ENCODE results near the gene CISD1. TPM values are rescaled to one million over a fixed set of nuclear protein-coding genes. Genes with fewer than 3 reads are reported as not detected.

The CISD1 gene
- total RNA-seq, 1 donor from 2014 or later = 15.1 TPM

- no peak for TF ChIP-seq CTCF (IDR thresholded peaks at IDR 0.05; ENCODE audit: unreplicated experiment)
- no peak overlapping the region for H3K4me3 Mint-ChIP-seq
- no peak for DNase-seq (ENCODE audit: low spot score in 2 of 2, unreplicated experiment in 2 of 2)
- H3K36me3 Mint-ChIP-seq = no peaks in the 10 kb centered on the region
- peaks cover 16% of the 10 kb centered on the region for H3K27me3 Mint-ChIP-seq (ENCODE audit: low read depth)
- H3K4me1 Mint-ChIP-seq = no peaks in the 10 kb centered on the region
- H3K27ac Mint-ChIP-seq = no peak overlapping the region
- no peaks in the 10 kb centered on the region for H3K9me3 Mint-ChIP-seq
Observed at GRCh38 chr10:58307676-58308075, 38.7 kb downstream of the CISD1 start.

GRCh38 chr10:58311026-58311425 lies 42.1 kb downstream of the CISD1 start:
- DNase-seq (ENCODE audit: low spot score in 2 of 2, unreplicated experiment in 2 of 2) = no peak
- peaks cover 15% of the 10 kb centered on the region for H3K27me3 Mint-ChIP-seq (ENCODE audit: low read depth)
- no peak overlapping the region for H3K27ac Mint-ChIP-seq
- no peak overlapping the region for H3K4me3 Mint-ChIP-seq
- TF ChIP-seq CTCF (IDR thresholded peaks at IDR 0.05; ENCODE audit: unreplicated experiment) = no peak
- no peaks in the 10 kb centered on the region for H3K9me3 Mint-ChIP-seq
- no peaks in the 10 kb centered on the region for H3K36me3 Mint-ChIP-seq
- H3K4me1 Mint-ChIP-seq = no peaks in the 10 kb centered on the region

GRCh38 chr10:58316874-58317273 lies 47.9 kb downstream of the CISD1 start:
- no peak for TF ChIP-seq CTCF (IDR thresholded peaks at IDR 0.05; ENCODE audit: unreplicated experiment)
- peaks cover 2% of the 10 kb centered on the region for H3K4me1 Mint-ChIP-seq
- no peak for DNase-seq (ENCODE audit: low spot score in 2 of 2, unreplicated experiment in 2 of 2)
- peaks cover 4% of the 10 kb centered on the region for H3K27me3 Mint-ChIP-seq (ENCODE audit: low read depth)
- no peaks in the 10 kb centered on the region for H3K9me3 Mint-ChIP-seq
- no peaks in the 10 kb centered on the region for H3K36me3 Mint-ChIP-seq
- no peak overlapping the region for H3K27ac Mint-ChIP-seq
- H3K4me3 Mint-ChIP-seq = no peak overlapping the region

GRCh38 chr10:58318346-58318745 lies 49.4 kb downstream of the CISD1 start:
- Mint-ChIP-seq H3K27ac (no peak overlapping the region), H3K36me3 (no peaks in the 10 kb centered on the region), H3K4me1 (peaks cover 2% of the 10 kb centered on the region), H3K27me3 (ENCODE audit: low read depth) (peaks cover 4% of the 10 kb centered on the region), H3K4me3 (no peak overlapping the region), H3K9me3 (no peaks in the 10 kb centered on the region)
- DNase-seq (ENCODE audit: low spot score in 2 of 2, unreplicated experiment in 2 of 2) = no peak
- TF ChIP-seq CTCF (IDR thresholded peaks at IDR 0.05; ENCODE audit: unreplicated experiment) = no peak

GRCh38 chr10:58319599-58319998 lies 50.6 kb downstream of the CISD1 start:
- Mint-ChIP-seq H3K4me1 (peaks cover 2% of the 10 kb centered on the region), H3K27me3 (ENCODE audit: low read depth) (peaks cover 4% of the 10 kb centered on the region), H3K4me3 (no peak overlapping the region), H3K36me3 (no peaks in the 10 kb centered on the region), H3K27ac (no peak overlapping the region), H3K9me3 (no peaks in the 10 kb centered on the region)
- TF ChIP-seq CTCF (IDR thresholded peaks at IDR 0.05; ENCODE audit: unreplicated experiment) = no peak
- no peak for DNase-seq (ENCODE audit: low spot score in 2 of 2, unreplicated experiment in 2 of 2)
